Measurements from ENCODE around the gene ZBTB5.

DNA sequence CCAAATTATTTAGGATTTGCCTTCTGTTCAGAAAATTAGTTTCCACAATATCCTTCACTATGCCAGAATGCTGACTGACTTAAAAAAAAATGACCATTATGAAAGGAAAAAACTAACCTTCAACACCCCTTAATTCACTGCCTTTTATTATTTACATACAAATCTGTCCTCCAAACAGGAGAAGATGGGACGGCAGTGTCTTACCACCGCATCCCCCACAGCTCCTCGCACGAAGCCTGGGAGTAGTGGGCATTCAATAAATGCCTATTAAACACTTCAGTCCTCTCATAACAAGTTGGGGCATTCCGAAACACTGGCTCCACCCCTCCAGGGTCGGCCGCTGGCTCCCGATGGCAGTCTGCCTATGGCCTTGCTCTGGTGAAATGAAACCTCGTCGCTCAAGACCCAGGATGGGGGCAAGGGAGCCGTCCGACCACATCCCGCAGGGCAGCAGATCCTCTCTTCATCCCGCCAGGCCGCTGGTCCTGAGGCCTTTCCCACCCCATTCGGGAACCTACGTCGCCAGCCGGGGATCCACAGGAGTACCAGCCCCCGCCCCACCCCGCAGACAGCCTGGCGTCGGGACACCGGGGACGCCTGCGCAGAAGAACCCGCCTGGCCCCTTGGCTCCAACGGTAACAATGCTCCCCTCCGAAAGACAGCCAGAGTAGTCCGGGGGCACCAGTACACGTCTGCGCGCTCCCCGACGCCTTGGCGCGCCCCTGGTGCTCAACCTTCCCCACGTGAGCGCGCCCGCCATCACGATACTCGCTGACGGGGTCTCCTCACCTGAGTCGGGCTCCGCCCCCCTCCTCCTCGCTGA, 613 bp downstream of the ZBTB5 start:
- no peak for TF ChIP-seq FOXP2 (optimal IDR thresholded peaks at IDR 0.05; ENCODE audit: control extremely low read depth, extremely low read length, insufficient read depth)
- TF ChIP-seq EZH2 (IDR thresholded peaks at IDR 0.05), result no peak

Measured in SK-N-MC (cell line).